Loucy (cell line): ENCODE measurements around the gene RNPEPL1.

Experiments
- H2AFZ ChIP-seq: fragments of 200-600 bp; sonication (generic); 2 replicates; pipeline ENCODE4 v1.6.0; 2016; ENCODE audit warnings: antibody characterized with exemption, mild to moderate bottlenecking, low read length, moderate library complexity
- H3F3A ChIP-seq: fragments of 200-600 bp; 2 replicates; pipeline ENCODE4 v1.6.0; 2016; ENCODE audit warnings: antibody characterized with exemption, low read depth, mild to moderate bottlenecking
- H3K27me3 ChIP-seq: fragments of 200-600 bp; sonication (generic); 2 replicates; pipeline ENCODE4 v1.6.1; 2014; ENCODE audit warnings: low read length, mild to moderate bottlenecking; ENCODE audit not compliant: insufficient read depth, poor library complexity, severe bottlenecking
- H3K36me3 ChIP-seq: fragments of 200-600 bp; sonication (generic); 2 replicates; pipeline ENCODE4 v1.6.1; 2016; ENCODE audit warnings: low read length; ENCODE audit not compliant: insufficient read depth
- H3K4me1 ChIP-seq: fragments of 200-600 bp; sonication (generic); 2 replicates; pipeline ENCODE4 v1.5.1; 2014; ENCODE audit warnings: low read length, mild to moderate bottlenecking; ENCODE audit not compliant: insufficient read depth, poor library complexity, severe bottlenecking
- H3K4me2 ChIP-seq: fragments of 200-600 bp; sonication (generic); 2 replicates; pipeline ENCODE4 v1.6.0; 2014; ENCODE audit warnings: antibody characterized with exemption, low read length, low read depth, mild to moderate bottlenecking; ENCODE audit not compliant: poor library complexity, severe bottlenecking
- H3K4me3 ChIP-seq: fragments of 200-600 bp; sonication (generic); 2 replicates; pipeline ENCODE4 v1.5.1; 2014; ENCODE audit warnings: low read length, mild to moderate bottlenecking, mixed read lengths; ENCODE audit not compliant: poor library complexity, severe bottlenecking
- H3K79me2 ChIP-seq: fragments of 200-600 bp; sonication (generic); 2 replicates; pipeline ENCODE4 v1.6.1; 2014; ENCODE audit warnings: low read length; ENCODE audit not compliant: insufficient read depth
- H3K9ac ChIP-seq: fragments of 200-600 bp; sonication (generic); 2 replicates; pipeline ENCODE4 v1.6.0; 2014; ENCODE audit warnings: mild to moderate bottlenecking, low read depth, low read length, moderate library complexity; ENCODE audit not compliant: poor library complexity, severe bottlenecking
- H3K9me2 ChIP-seq: fragments of 200-600 bp; sonication (generic); replicated peaks from 2 replicates; pipeline ENCODE4 v1.6.1; 2016; ENCODE audit warnings: low read depth, low read length, mixed read lengths
- H3K9me3 ChIP-seq: fragments of 200-600 bp; sonication (generic); 2 replicates; pipeline ENCODE4 v1.6.1; 2014; ENCODE audit warnings: mild to moderate bottlenecking, antibody characterized with exemption, low read length, low read depth; ENCODE audit not compliant: insufficient read depth
- H4K20me1 ChIP-seq: fragments of 200-600 bp; sonication (generic); 2 replicates; pipeline ENCODE4 v1.6.0; 2014; ENCODE audit warnings: antibody characterized with exemption, low read length, mild to moderate bottlenecking; ENCODE audit not compliant: insufficient read depth, poor library complexity, severe bottlenecking
- CTCF ChIP-seq: fragments of 200-600 bp; sonication (generic); conservative IDR thresholded peaks from 2 replicates; pipeline ENCODE4 v1.5.1; 2014; ENCODE audit warnings: mild to moderate bottlenecking, antibody characterized with exemption, low read length
- EZH2phosphoT487 ChIP-seq: fragments of 200-600 bp; IDR thresholded peaks from 2 replicates; pipeline ENCODE4 v1.6.1; 2018; ENCODE audit warnings: antibody characterized with exemption, mild to moderate bottlenecking, moderate library complexity, borderline replicate concordance

Gene RNPEPL1

GRCh38 chr2:240569998-240570530 is 1.8 kb downstream of the RNPEPL1 start:
- Histone ChIP-seq H3K4me2 (peak overlapping the region; percentile 94), H3K36me3 (no peaks in the 10 kb centered on the region), H3K4me3 (peak overlapping the region; percentile 84), H3K9ac (peak overlapping the region; percentile 82), H2AFZ (no peak overlapping the region), H3K4me1 (peaks cover 38% of the 10 kb centered on the region), H3K79me2 (peaks cover 51% of the 10 kb centered on the region), H3K9me3 (no peaks in the 10 kb centered on the region), H3K27me3 (no peaks in the 10 kb centered on the region), H3F3A (no peaks in the 10 kb centered on the region), H3K9me2 (no peaks in the 10 kb centered on the region), H4K20me1 (peaks cover 32% of the 10 kb centered on the region)
- TF ChIP-seq CTCF (no peak), EZH2phosphoT487 (no peak)

GRCh38 chr2:240570531-240571313 is 2.4 kb downstream of the RNPEPL1 start:
- Histone ChIP-seq H4K20me1 (peaks cover 32% of the 10 kb centered on the region), H3K9me2 (no peaks in the 10 kb centered on the region), H3F3A (no peaks in the 10 kb centered on the region), H2AFZ (no peak overlapping the region), H3K4me1 (peaks cover 32% of the 10 kb centered on the region), H3K27me3 (no peaks in the 10 kb centered on the region), H3K9me3 (no peaks in the 10 kb centered on the region), H3K4me2 (peak overlapping the region; percentile 94), H3K36me3 (no peaks in the 10 kb centered on the region), H3K4me3 (peak overlapping the region; percentile 84), H3K9ac (peak overlapping the region; percentile 82), H3K79me2 (peaks cover 51% of the 10 kb centered on the region)
- TF ChIP-seq CTCF (no peak), EZH2phosphoT487 (no peak)

GRCh38 chr2:240571314-240571973 is 3.2 kb downstream of the RNPEPL1 start:
- Histone ChIP-seq H3K9ac (peak overlapping the region; percentile 82), H3K36me3 (no peaks in the 10 kb centered on the region), H2AFZ (no peak overlapping the region), H3K79me2 (peaks cover 51% of the 10 kb centered on the region), H3K9me2 (no peaks in the 10 kb centered on the region), H3K4me3 (no peak overlapping the region), H3K4me2 (peak overlapping the region; percentile 94), H4K20me1 (peaks cover 32% of the 10 kb centered on the region), H3K27me3 (no peaks in the 10 kb centered on the region), H3F3A (no peaks in the 10 kb centered on the region), H3K4me1 (peaks cover 32% of the 10 kb centered on the region), H3K9me3 (no peaks in the 10 kb centered on the region)
- TF ChIP-seq CTCF (no peak), EZH2phosphoT487 (no peak)
